Ureter (tissue), 1 donor: Measurements from ENCODE around the gene FDX2. TPM values are rescaled to one million over a fixed set of nuclear protein-coding genes. Genes with fewer than 3 reads are reported as not detected.

Source experiments
- total RNA-seq: library from RNA; stranded (reverse); gene quantifications from one replicate; pipeline ENCODE4 v1.2.4, GENCODE V29; 2023
- donor health status: DM: yes; HTN: yes; CAD: no.

Gene FDX2
- total RNA-seq, 1 donor from 2014 or later, result 25.8 TPM

Other genes starting within 250 kb of the FDX2 start
- gene SHFL, start 229.7 kb downstream of the FDX2 start, total RNA-seq, result 44.6 TPM
- gene ANGPTL6, start 213.3 kb downstream of the FDX2 start, total RNA-seq, result 0.81 TPM
- gene PPAN, start 209.7 kb downstream of the FDX2 start, total RNA-seq, result 78.6 TPM
- 25.6 TPM for gene P2RY11, start 204.3 kb downstream of the FDX2 start, total RNA-seq
- gene EIF3G, start 196.1 kb downstream of the FDX2 start, total RNA-seq, result 238 TPM
- 61.1 TPM for gene DNMT1, start 121.1 kb downstream of the FDX2 start, total RNA-seq
- 10.9 TPM for gene S1PR2, start 84.7 kb downstream of the FDX2 start, total RNA-seq
- gene MRPL4, start 63.8 kb downstream of the FDX2 start, total RNA-seq, result 65.3 TPM
- gene ICAM1, start 44.9 kb downstream of the FDX2 start, total RNA-seq, result 20.4 TPM
- gene ICAM4, start 29.1 kb downstream of the FDX2 start, total RNA-seq, result 1.0 TPM
- gene ICAM5, start 26.1 kb downstream of the FDX2 start, total RNA-seq, result 1.8 TPM
- 6.3 TPM for gene ZGLP1, start 6.2 kb downstream of the FDX2 start, total RNA-seq
- gene RAVER1, start 17.5 kb upstream of the FDX2 start, total RNA-seq, result 41.7 TPM
- gene ICAM3, start 23.6 kb upstream of the FDX2 start, total RNA-seq, result 8.7 TPM
- gene TYK2, start 64.6 kb upstream of the FDX2 start, total RNA-seq, result 142 TPM
- 192 TPM for gene CDC37, start 87.5 kb upstream of the FDX2 start, total RNA-seq
- 9.4 TPM for gene PDE4A, start 104.5 kb upstream of the FDX2 start, total RNA-seq
- 52.6 TPM for gene KEAP1, start 187.3 kb upstream of the FDX2 start, total RNA-seq
- gene S1PR5, start 201.4 kb upstream of the FDX2 start, total RNA-seq, result 4.6 TPM
- 36.7 TPM for gene ATG4D, start 227.9 kb upstream of the FDX2 start, total RNA-seq
- gene KRI1, start 250.0 kb upstream of the FDX2 start, total RNA-seq, result 32.5 TPM